NCI-H146 treated with DMSO at 0.1 percent for 48 hours (cell line): ENCODE data around the gene GRPEL2.

ENCODE experiments used
- DNase-seq: peaks from one replicate; lab custom pipeline; 2025; ENCODE audit not compliant: unreplicated experiment; lab: John Stamatoyannopoulos, UW

The GRPEL2 gene

GRCh38 chr5:149345147-149345891, at the start of gene GRPEL2:
Gene GRPEL2, plus strand, starts transcription at chr5:149345499. Its CDS starts 41 bp downstream, at chr5:149345540.
- peak; percentile 86 for DNase-seq

- no peak for DNase-seq
These were observed 47.8 kb upstream of the GRPEL2 start for GRCh38 chr5:149297340-149298025.

GRCh38 chr5:149298163-149298562, 47.1 kb upstream of the GRPEL2 start:
- DNase-seq = no peak

- DNase-seq = no peak
These were observed 46.4 kb upstream of the GRPEL2 start for GRCh38 chr5:149298842-149299404.

- no peak for DNase-seq
These were observed 45.7 kb upstream of the GRPEL2 start for GRCh38 chr5:149299451-149300054.

- DNase-seq = no peak
These were observed 44.9 kb upstream of the GRPEL2 start for GRCh38 chr5:149300441-149300840.

- DNase-seq = no peak
These were observed 44.1 kb upstream of the GRPEL2 start for GRCh38 chr5:149301049-149301743.

GRCh38 chr5:149301744-149302380, 43.4 kb upstream of the GRPEL2 start:
- DNase-seq = no peak

- no peak for DNase-seq
These were observed 42.7 kb upstream of the GRPEL2 start for GRCh38 chr5:149302641-149303040.

GRCh38 chr5:149303210-149303609, 42.1 kb upstream of the GRPEL2 start:
- no peak for DNase-seq

- DNase-seq = no peak
These were observed 40.9 kb upstream of the GRPEL2 start for GRCh38 chr5:149304195-149305078.

- no peak for DNase-seq
These were observed 35.9 kb upstream of the GRPEL2 start for GRCh38 chr5:149309354-149309753.

- DNase-seq = no peak
These were observed 34.8 kb upstream of the GRPEL2 start for GRCh38 chr5:149310488-149310887.

GRCh38 chr5:149310947-149311658, 34.2 kb upstream of the GRPEL2 start:
- no peak for DNase-seq

- no peak for DNase-seq
These were observed 32.0 kb upstream of the GRPEL2 start for GRCh38 chr5:149313151-149313841.

- DNase-seq = no peak
These were observed 30.7 kb upstream of the GRPEL2 start for GRCh38 chr5:149314571-149315111.

- no peak for DNase-seq
These were observed 29.5 kb upstream of the GRPEL2 start for GRCh38 chr5:149315753-149316152.
